Type B pancreatic cell (in vitro differentiated cells): Measurements from ENCODE around the gene KLHL11. TPM values are rescaled to one million over a fixed set of nuclear protein-coding genes. Genes with fewer than 3 reads are reported as not detected.

Source experiments
- DNase-seq: peaks from one replicate; pipeline ENCODE4 v3.0.0; 2021; ENCODE audit warnings: mixed read lengths; ENCODE audit not compliant: unreplicated experiment; ENCODE audit errors: extremely low spot score
- H3K27ac Mint-ChIP-seq: 2 replicates; pipeline ENCODE4 v1.8.0; 2021; ENCODE audit warnings: mild to moderate bottlenecking, mixed read lengths
- H3K27me3 Mint-ChIP-seq: 2 replicates; pipeline ENCODE4 v1.8.0; 2021; ENCODE audit warnings: mixed read lengths
- H3K36me3 Mint-ChIP-seq: 2 replicates; pipeline ENCODE4 v1.8.0; 2021; ENCODE audit warnings: mixed read lengths
- H3K4me1 Mint-ChIP-seq: one replicate; pipeline ENCODE4 v1.8.0; 2021; ENCODE audit warnings: mixed read lengths; ENCODE audit not compliant: unreplicated experiment
- H3K4me3 Mint-ChIP-seq: 2 replicates; pipeline ENCODE4 v1.8.0; 2021; ENCODE audit warnings: mild to moderate bottlenecking, mixed read lengths
- H3K9me3 Mint-ChIP-seq: 2 replicates; pipeline ENCODE4 v1.8.0; 2021; ENCODE audit warnings: mixed read lengths
- total RNA-seq: library from RNA; stranded (reverse); gene quantifications from 2 replicates; pipeline ENCODE4 v1.2.1, GENCODE V29; 2021; ENCODE audit warnings: low replicate concordance
- TF ChIP-seq, protein P1 (sequence below): fragments of 200-600 bp; sonication (generic); conservative IDR thresholded peaks from 2 replicates; pipeline ENCODE4 v1.5.0; 2021; ENCODE audit warnings: antibody characterized with exemption, mild to moderate bottlenecking

KLHL11 gene
- total RNA-seq, 1 donor from 2014 or later, result 20.6 TPM

DNA sequence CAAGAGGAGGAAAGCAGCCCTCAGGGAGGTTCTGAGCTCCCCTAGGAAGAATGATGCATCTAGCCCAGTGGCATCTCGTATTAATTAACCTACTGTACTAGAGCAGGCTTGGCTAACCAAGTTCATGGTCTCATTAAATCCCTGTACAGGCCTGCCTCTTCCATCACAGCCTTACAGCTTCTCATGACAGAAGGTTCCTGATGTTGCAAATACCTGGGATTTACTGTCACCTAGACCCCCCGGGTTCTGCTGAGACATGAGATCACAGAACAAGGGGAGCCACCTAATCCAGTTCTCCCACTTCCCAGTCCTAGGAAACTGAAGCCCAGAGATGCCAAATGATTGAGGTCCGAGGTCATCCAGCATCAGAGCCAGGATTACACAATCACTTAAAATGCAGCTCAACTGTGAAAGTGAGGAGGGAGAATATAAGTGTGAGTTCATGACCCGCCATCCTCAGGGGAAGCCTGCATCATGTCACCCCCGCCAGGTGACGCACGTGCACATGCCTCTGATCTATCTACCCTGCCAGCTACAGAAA lies 29.6 kb upstream of the KLHL11 start:
- Mint-ChIP-seq H3K4me1 (peaks cover 20% of the 10 kb centered on the region), H3K4me3 (no peak overlapping the region)

DNA sequence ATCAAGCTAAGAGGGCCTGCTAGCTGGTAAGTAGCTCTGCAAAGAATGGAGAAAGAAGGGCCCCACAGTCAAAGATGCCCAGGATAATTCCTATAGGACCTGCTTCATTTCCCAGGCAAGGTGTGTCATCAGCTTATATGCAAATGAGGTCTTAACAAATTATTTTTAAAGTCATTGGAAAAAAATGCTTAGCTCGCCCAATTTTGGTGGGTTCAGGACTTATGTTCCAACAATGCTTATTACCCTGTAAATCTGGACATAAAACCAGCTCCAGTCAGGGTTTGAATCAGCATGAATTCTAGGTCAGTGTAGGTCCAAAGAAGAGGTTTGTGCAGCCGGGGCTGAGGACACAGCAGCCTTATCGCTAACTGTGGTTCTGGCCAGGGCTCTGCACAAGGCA lies 28.2 kb upstream of the KLHL11 start:
- DNase-seq, result no peak
- peaks cover 18% of the 10 kb centered on the region for H3K36me3 Mint-ChIP-seq
- H3K27ac Mint-ChIP-seq, result no peak overlapping the region
- peaks cover 20% of the 10 kb centered on the region for H3K4me1 Mint-ChIP-seq
- TF ChIP-seq, protein P1, sequence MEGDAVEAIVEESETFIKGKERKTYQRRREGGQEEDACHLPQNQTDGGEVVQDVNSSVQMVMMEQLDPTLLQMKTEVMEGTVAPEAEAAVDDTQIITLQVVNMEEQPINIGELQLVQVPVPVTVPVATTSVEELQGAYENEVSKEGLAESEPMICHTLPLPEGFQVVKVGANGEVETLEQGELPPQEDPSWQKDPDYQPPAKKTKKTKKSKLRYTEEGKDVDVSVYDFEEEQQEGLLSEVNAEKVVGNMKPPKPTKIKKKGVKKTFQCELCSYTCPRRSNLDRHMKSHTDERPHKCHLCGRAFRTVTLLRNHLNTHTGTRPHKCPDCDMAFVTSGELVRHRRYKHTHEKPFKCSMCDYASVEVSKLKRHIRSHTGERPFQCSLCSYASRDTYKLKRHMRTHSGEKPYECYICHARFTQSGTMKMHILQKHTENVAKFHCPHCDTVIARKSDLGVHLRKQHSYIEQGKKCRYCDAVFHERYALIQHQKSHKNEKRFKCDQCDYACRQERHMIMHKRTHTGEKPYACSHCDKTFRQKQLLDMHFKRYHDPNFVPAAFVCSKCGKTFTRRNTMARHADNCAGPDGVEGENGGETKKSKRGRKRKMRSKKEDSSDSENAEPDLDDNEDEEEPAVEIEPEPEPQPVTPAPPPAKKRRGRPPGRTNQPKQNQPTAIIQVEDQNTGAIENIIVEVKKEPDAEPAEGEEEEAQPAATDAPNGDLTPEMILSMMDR, result no peak
- H3K4me3 Mint-ChIP-seq, result no peak overlapping the region
- no peaks in the 10 kb centered on the region for H3K9me3 Mint-ChIP-seq
- no peaks in the 10 kb centered on the region for H3K27me3 Mint-ChIP-seq

More for the DNA sequence above, 29.6 kb upstream of the KLHL11 start:
- no peaks in the 10 kb centered on the region for H3K27me3 Mint-ChIP-seq
- TF ChIP-seq, protein P1, result no peak
- no peaks in the 10 kb centered on the region for H3K9me3 Mint-ChIP-seq
- peak overlapping the region; percentile 59 for H3K27ac Mint-ChIP-seq
- peaks cover 22% of the 10 kb centered on the region for H3K36me3 Mint-ChIP-seq
- DNase-seq, result no peak

DNA sequence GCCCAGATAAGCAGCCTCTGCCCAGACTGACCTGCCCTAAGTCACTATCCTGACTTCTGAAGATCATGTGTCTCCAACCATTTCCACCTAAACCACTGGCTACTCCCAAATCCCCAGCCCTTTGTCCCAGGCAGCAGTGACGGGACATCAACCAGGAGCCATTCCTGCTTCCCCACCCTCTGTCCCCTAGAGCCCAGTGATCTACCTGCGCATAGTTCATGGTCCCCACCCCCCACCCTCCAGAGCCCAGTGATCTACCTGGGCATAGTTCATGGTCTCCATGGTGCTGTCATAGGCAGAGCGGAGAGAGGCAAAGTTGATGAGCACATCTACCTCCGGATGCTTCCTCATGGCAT lies 26.8 kb upstream of the KLHL11 start:
- peaks cover 21% of the 10 kb centered on the region for H3K36me3 Mint-ChIP-seq
- peaks cover 20% of the 10 kb centered on the region for H3K4me1 Mint-ChIP-seq
- no peak overlapping the region for H3K27ac Mint-ChIP-seq
- H3K9me3 Mint-ChIP-seq, result no peaks in the 10 kb centered on the region
- no peak for DNase-seq
- no peaks in the 10 kb centered on the region for H3K27me3 Mint-ChIP-seq
- no peak overlapping the region for H3K4me3 Mint-ChIP-seq
- TF ChIP-seq, protein P1, result no peak

DNA sequence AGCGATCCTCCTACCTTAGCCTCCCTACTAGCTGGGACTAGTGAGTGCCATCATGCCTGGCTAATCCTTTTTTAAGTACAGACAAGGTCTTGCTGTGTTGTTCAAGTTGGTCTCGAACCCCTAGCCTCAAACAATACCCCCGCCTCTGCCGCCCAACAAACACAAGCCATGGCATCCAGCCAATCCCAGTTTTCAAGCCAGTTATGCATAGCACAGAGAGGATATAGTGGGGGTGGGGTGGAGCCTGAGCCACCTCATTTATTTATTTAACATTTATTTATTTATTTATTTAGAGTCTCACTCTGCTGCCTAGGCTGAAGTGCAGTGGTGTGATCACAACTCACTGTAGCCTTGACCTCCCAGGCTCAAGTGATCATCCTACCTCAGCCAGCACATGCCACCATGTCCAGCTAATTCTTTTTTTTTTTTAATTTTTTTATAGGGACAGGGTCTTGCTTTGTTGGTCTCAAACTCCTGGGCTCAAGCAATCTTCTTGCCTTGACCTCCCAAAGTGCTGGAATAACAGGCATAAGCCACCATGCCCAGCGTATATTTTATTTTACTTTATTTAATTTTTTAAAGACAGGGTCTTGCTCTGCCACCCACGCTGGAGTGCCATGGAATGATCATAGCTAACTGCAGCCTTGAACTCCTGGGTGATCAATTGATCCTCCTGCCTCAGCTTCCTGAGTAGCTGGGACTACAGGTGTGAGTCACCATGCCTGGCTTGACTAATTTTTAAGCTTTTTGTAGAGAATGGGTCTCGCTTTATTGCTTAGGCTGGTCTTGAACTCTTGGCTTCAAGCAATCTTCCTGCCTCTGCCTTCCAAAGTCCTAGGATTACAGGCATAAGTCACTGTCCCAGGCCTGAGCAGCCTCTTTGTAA lies 26.2 kb upstream of the KLHL11 start:
- no peak overlapping the region for H3K27ac Mint-ChIP-seq
- no peak overlapping the region for H3K4me3 Mint-ChIP-seq
- H3K9me3 Mint-ChIP-seq, result no peaks in the 10 kb centered on the region
- no peaks in the 10 kb centered on the region for H3K27me3 Mint-ChIP-seq
- peaks cover 18% of the 10 kb centered on the region for H3K36me3 Mint-ChIP-seq
- no peak for DNase-seq
- peaks cover 17% of the 10 kb centered on the region for H3K4me1 Mint-ChIP-seq
- TF ChIP-seq, protein P1, result no peak

DNA sequence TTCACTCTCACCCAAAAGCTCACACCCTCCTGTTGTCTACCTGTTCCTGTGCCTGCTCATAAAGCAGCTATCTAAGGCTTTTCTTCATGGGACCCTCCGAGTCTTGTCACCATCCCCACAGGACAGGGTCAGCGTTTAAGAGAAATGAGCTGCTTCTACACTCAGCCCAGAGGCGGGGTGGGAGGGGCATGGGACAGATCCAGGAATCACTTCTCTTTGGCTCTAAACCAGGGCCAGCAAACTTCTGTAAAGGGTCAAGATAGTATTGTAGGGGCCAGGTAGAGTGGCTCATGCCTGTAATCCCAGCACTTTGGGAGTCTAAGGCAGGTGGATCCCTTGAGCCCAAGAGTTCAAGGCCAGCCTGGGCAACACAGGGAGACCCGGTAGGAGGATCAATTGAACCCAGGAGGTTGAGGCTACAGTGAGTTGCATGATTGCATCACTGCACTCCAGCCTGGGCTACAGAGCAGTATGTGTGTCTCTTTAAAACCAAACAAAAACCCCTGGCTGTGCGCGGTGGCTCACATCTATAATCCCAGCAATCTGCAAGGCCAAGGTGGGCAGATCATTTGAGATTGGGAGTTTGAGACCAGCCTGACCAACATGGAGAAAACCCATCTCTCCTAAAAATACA lies 23.2 kb upstream of the KLHL11 start:
- no peaks in the 10 kb centered on the region for H3K4me1 Mint-ChIP-seq
- H3K36me3 Mint-ChIP-seq, result peaks cover 24% of the 10 kb centered on the region
- H3K9me3 Mint-ChIP-seq, result no peaks in the 10 kb centered on the region
- H3K4me3 Mint-ChIP-seq, result no peak overlapping the region
- DNase-seq, result no peak
- TF ChIP-seq, protein P1, result no peak
- H3K27me3 Mint-ChIP-seq, result no peaks in the 10 kb centered on the region
- no peak overlapping the region for H3K27ac Mint-ChIP-seq
